GM13976 (cell line): ENCODE measurements around the gene GOLGA8Q.
"Not testable (repeated sequence)": the region's sequence is repeated elsewhere in the genome, so short reads cannot be mapped to it uniquely, and the experiment has no call there.

ENCODE experiments used
- DNase-seq: peaks from one replicate; pipeline ENCODE4 v3.0.0; 2012; ENCODE audit warnings: low spot score
- in situ Hi-C: fragments of 300-500 bp; cut with MboI; formaldehyde crosslinking; loops from one replicate; pipeline ENCODE4 v1.12.0; 2022; ENCODE audit warnings: low sequenced_read_pairs, mixed read lengths, inconsistent platforms; ENCODE audit not compliant: unreplicated experiment

The GOLGA8Q gene

GRCh38 chr15:30551750-30552149 lies at the start of gene GOLGA8Q:
TSS of gene GOLGA8Q (plus strand) at chr15:30552050. CDS start at chr15:30552078, 28 bp downstream.
- DNase-seq, in situ Hi-C loops: not testable (repeated sequence)

DNA sequence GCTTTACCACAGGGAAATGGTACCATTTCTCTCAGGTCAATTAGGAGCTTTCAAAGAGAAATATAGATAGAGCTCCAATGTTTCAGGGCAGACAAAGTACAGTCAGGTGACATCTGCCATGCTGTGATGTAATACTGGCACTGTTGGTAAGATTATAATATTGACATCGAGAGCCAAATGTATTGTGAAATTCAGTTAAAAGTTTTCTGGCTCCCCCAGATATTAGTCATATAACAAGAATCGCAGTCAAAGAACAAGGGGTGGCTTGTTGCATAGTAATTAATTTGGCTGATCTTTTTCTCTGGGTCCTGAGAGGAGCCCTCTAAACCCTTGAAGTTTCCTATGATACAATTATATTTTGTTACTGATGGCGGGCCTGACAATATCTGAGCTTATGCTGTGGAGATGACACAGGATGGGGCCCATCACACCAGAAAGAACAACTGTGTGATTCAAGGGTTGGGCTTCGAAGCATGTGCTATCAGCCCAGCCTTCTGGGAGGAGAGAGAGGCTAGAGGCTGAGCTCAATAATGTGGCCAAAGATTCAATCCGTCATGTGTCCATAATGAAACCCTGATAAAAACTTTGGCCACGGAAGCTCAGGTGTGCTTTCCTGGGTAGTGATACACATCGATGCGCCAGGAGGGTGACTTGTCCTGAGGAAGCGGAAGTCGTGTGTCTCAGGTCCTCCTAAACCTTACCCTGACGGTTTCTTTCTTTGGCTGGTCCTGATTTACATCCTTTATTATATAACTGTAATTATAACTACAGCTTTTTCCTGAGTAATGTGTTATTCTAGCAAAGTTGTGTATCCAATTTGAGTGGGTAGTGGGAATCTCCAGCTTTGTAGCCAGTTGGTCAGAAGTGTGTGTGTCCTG lies 48.7 kb upstream of the GOLGA8Q start:
- DNase-seq, in situ Hi-C loops: not testable (repeated sequence)

DNA sequence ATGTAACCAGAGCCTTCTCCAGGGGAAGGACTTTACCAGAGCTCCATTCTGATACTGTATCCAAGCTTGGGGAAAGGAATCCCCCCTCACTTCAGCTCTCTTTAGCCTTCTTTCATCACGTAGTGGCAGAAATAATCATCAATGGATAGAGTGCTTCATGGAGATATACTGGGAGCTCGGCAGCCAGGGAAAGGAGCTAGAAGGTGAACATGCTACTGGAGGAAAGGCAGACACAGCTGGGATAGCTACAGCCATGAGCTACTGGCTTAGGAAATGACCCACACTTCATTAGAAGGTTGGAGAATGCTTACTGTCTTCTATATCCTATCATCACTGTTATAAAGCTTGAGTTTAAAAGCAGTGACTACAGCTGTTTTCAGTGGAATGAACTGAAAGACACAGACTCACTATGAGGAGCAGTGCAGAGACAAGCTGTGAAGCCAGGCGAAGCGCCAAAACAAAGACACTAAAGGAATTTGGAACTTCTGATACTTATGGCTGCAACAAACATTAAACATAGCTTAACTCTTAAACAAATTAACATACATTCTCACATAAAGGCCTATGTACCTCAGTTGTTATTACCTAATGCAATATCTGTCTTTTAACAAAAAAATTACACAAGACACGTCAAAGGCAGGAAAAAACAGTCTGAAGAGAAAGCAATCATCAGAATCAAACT lies 47.5 kb upstream of the GOLGA8Q start:
- in situ Hi-C loops, DNase-seq: not testable (repeated sequence)

DNA sequence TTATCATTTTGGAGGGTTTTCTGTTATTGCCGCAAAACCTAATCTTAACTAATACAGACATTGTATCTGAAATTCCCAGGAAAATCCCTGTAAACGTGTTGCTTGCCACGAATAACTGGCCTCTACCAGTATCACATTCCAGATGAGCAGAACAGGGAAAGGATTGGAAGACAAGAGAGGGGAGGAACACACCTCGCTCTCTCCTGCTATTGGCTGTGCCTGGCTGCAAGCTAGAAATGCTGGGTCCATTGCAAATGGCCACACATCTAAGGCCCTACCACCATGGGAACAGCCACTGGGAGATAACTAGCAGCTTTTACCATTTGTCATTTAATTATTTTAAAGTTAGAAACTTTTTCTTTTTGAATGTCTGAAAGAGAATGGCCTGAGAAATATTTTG lies 37.3 kb upstream of the GOLGA8Q start:
- in situ Hi-C loops, DNase-seq: not testable (repeated sequence)

- DNase-seq, in situ Hi-C loops: not testable (repeated sequence)
These were observed 28.2 kb upstream of the GOLGA8Q start for GRCh38 chr15:30523453-30524243.

- in situ Hi-C loops, DNase-seq: not testable (repeated sequence)
These were observed 25.9 kb upstream of the GOLGA8Q start for GRCh38 chr15:30525912-30526311.

GRCh38 chr15:30529049-30529448 lies 22.8 kb upstream of the GOLGA8Q start:
- DNase-seq, in situ Hi-C loops: not testable (repeated sequence)

GRCh38 chr15:30566949-30567348 lies 15.1 kb downstream of the GOLGA8Q start:
- DNase-seq, in situ Hi-C loops: not testable (repeated sequence)

GRCh38 chr15:30573012-30573491 lies 21.2 kb downstream of the GOLGA8Q start:
- in situ Hi-C loops, DNase-seq: not testable (repeated sequence)

GRCh38 chr15:30579394-30579970 lies 27.6 kb downstream of the GOLGA8Q start:
- in situ Hi-C loops: not testable (repeated sequence)

DNA sequence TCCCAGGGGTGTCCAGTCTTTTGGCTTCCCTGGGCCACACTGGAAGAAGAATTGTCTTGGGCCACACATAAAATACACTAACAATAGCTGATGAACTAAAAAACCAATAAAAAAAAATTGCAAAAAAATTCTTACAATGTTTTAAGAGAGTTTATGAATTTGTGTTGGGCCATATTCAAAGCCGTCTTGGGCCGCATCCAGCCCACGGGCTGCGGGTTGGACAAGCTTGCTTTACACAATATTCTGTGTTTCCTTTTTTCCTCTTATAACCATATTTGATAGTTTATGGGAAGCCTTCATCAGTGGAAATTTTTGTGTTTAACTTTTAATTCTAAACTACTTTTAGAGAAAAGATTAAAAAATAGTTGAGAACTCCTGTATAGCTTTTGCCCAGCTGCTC lies 28.9 kb downstream of the GOLGA8Q start:
- in situ Hi-C loops, DNase-seq: not testable (repeated sequence)

More at GRCh38 chr15:30579394-30579970, 27.6 kb downstream of the GOLGA8Q start:
- not testable (repeated sequence) for DNase-seq

DNA sequence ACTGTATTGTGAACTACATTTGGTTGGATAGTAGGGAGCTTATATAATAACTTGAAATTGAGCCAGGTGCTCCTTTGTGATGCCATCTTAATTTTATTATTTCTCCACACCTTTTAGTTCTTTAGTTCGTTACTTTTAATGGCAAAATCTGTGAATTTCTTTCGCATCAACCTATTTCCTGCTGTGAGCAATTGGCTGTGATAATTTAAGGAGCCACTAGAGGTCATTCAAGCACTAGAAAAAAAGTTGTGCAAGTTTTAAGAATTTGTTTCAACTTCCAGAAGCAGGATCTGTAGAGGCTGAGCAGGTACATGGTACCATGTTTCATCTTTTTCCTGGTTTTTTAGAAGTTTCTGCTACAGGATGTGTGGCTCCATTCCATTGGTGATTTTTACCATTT lies 47.1 kb downstream of the GOLGA8Q start:
- DNase-seq, in situ Hi-C loops: not testable (repeated sequence)

- DNase-seq, in situ Hi-C loops: not testable (repeated sequence)
These were observed 51.9 kb downstream of the GOLGA8Q start, which contains the start of gene GOLGA8H for GRCh38 chr15:30603796-30604195. TSS of gene GOLGA8H (plus strand) at chr15:30604028. CDS start at chr15:30604126, 98 bp downstream.
